Left colon (tissue), 2 donors: ENCODE measurements around the gene ERN2. TPM values are rescaled to one million over a fixed set of nuclear protein-coding genes. Genes with fewer than 3 reads are reported as not detected.
"Not testable (repeated sequence)": the region's sequence is repeated elsewhere in the genome, so short reads cannot be mapped to it uniquely, and the experiment has no call there.

Experiments used
- ATAC-seq: fragments of 200-7000 bp; cut with Tn5 transposase; one replicate; pipeline ENCODE4 v1.9.1; 2020; ENCODE audit warnings: mild to moderate bottlenecking, moderate library complexity
- DNase-seq, 2 donors: peaks; one replicate each; pipeline ENCODE4 v3.0.0-alpha.2; 2020
- intact Hi-C, 2 donors: fragments of 100-400 bp; cut with DNase I in 1 of 2; cut with micrococcal nuclease in 1 of 2; formaldehyde crosslinking; loops; one replicate each; pipeline versions ENCODE4 v1.11.2 to v1.14.0; 2022; cut with DNase I, micrococcal nuclease
- total RNA-seq, 2 donors: library from RNA; stranded (reverse); fragmentation: NEBNext Ultra II Directional; extraction: Animal tissue kit (Norgen Biotek cat#: 25700); gene quantifications; one replicate each; pipeline ENCODE4 v1.2.1, GENCODE V29; 2021
- donor health status: DM: no; HTN: no; CAD: no.
- donor health status: DM: yes; HTN: yes; CAD: no.

ERN2 gene
- total RNA-seq, 2 donors from 2014 or later: 140 to 199 TPM

DNA sequence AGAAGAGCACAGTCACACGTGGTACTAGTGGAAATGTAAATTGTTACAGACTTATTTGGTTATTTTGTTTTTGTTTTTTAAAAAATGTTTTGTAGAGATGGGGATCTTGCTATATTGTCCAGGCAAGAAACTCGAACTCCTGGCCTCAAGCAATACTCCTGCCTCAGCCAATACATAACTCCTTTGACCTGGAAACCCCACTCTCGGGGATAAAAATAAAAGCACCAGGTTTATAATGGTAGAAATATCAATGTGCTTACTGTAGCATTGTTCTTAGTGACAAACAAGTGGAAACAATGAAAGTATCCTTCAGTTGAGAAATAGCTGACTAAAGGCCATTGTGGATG lies 11.7 kb upstream of the ERN2 start:
- ATAC-seq (no peak), DNase-seq (no peak)
- intact Hi-C loops: no loop called here

DNA sequence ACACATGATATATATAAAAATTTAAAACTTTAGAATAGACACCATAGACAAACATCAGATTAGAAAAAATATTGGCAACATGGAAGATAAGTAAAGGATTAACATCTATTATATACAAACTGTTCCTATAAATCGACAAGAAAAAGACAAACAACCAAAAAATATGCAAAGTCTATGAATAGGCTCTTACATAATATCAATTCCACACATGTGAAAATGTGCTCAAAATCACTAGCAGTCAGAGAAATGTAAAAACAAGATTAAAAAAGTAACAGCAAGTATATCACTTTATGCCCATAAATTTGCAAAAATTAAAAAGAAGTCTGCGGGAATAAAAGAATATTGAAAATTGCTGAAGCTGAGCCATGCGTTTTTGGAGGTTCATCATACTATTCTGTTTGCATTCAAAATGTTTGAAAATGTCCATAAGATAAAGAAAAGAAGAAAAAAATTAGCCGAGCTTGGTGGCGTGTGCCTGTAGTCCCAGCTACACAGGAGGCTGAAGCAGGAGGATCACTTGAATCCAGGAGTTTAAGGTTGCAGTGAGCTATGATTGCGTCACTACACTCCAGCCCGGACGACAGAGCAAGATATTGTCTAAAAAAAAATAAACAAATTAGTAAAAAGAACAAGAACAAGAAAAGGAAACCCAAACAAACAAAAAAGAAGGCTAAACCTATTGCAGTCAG lies 11.2 kb upstream of the ERN2 start:
- DNase-seq (no peak), ATAC-seq (no peak)
- intact Hi-C loops: no loop called here

DNA sequence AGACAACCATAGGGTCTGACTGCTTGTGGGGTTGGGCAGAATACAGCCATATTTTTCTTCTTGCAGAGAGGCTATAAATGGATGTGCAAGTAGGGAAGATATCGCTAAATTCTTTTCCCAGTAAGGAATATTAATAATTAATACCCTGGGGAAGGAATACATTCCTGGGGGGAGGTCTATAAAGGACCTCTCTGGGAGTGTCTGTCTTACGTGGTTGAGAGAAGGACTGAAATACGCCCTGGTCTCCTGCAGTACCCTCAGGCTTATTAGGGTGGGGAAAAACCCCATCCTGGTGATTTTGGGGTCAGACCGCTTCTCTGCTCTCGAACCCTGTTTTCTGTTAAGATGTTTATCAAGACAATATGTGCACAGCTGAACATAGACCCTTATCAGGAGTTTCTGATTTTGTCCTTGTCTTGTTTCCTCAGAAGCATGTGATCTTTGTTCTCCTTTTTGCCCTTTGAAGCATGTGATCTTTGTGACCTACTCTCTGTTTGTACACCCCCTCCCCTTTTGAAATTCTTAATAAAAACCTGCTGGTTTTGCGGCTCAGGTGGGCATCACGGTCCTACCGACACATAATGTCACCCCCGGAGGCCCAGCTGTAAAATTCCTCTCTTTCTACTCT lies 9.7 kb upstream of the ERN2 start:
- ATAC-seq, DNase-seq, intact Hi-C loops: not testable (repeated sequence)

DNA sequence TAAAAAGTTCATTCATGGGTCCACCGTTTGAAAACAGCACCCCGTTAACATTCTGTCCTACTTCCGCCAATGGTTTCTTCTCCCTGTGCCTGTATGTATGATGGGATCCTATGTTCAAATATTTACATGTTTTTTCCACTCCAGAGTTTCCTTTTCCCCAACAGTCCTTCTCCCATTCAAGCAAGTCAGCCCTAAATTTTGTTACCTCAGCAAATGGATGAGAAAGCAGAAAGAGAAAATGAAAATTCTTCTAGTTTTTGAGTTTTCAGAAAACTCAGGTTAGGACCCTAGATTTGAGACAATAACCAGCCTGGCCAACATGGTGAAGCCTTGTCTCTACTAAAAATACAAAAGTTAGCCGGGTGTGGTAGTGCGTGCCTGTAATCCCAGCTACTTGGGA lies 3.5 kb upstream of the ERN2 start:
- DNase-seq: no peak
- intact Hi-C loops: no loop called here
- ATAC-seq: no peak

DNA sequence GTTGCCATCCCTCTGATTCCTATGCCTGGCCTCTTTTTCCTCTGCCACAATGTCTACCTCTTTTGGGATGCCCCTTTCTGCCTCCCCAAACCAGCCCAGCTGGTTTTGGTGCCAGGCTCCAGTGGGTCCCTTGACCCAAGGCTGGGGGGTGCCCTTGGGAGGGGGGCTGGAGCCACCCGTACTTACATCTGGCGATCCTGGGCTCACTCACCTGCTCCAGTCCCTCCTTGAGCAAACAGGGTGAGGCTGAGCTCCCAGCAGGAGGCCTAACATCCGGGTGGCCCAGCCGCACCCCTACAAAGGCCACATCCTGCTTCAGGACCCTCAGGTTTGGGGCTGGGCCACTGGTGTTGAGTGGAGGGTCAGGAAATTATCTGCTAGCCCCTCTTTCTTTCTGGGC lies 1.2 kb downstream of the ERN2 start:
- ATAC-seq (peak; percentile 85), DNase-seq (peak; percentile 75 to 82)
- intact Hi-C loops: no loop called here

DNA sequence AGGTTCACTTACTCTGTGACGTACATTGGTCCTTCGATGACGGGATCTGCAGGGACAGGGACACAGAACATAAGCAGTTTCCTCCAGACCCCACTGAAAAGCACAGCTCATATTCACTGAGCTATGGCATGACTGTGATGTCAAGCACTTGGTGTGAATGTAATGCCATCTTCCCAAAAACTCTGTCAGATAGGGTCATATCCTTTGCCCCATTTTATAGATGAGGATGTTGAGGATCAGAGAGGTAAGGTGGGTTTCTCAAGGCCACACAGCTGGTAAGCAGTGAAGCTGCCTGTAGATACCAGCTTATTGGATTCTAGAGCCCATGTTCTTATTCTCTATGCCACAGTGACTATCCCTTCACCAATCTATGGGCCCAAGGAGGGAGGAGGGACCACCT lies 2.5 kb downstream of the ERN2 start:
- DNase-seq (no peak), ATAC-seq (no peak)
- intact Hi-C loops: no loop called here

DNA sequence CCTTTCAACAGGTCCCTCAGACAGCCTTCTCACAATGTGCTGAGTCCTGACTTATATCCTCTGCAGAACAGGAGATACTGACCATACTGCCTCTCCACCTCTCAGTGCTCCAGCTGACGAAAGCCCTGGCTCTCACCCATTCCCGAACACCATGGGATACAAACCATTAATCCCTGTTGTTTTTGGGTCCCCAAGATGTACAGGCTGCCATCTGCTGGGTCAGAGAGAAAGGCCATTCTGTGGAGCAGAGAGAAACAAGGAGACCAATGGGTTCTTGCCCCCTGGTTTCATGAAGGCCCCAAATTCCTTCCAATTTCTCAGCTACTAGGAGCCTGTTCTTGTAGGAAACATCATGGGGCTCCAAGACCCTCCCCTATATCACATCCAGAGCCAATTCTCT lies 3.0 kb downstream of the ERN2 start:
- DNase-seq: peak in 1 of 2 donors; percentile 10
- ATAC-seq: no peak
- intact Hi-C loops: no loop called here

DNA sequence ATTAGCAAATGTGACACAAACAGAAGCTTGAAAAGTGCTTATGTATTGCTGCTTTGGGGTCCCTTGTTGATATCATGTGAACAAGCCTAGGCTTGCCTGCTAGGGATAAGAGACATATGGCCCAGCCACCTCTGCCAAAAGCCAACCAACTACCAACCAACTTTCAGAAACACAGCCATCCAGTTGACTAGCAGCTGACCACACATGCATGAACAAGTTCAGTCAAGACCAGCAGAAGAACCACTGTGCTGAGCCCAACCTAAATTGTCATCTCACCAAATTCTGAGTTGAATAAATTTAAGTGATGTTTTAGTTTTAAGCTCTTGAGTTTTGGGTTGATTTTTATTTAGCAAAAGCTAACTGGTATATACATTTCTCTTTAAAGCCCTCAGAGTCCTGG lies 3.5 kb downstream of the ERN2 start:
- ATAC-seq (no peak), DNase-seq (no peak)
- intact Hi-C loops: no loop called here

DNA sequence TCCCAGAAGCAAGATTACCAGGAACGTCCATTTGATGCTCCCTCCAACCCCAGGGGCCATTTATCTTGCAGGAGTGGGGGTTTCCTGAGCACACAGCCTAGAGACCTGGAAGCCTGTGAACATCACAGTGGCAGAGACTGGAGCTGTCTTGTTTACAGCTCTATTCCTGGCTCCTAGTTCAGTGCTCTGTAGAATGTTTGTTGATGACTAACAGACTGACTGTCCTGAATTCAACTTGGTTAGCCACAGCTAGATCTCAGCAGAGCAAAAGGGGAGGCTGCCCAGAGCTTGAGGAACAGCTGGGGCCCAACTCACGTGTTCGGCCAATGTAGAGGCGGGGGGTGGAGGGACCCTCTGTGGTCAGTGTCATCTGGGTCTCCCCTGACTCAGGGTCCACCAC lies 6.6 kb downstream of the ERN2 start:
- intact Hi-C loops: no loop called here
- no peak for DNase-seq
- no peak for ATAC-seq

DNA sequence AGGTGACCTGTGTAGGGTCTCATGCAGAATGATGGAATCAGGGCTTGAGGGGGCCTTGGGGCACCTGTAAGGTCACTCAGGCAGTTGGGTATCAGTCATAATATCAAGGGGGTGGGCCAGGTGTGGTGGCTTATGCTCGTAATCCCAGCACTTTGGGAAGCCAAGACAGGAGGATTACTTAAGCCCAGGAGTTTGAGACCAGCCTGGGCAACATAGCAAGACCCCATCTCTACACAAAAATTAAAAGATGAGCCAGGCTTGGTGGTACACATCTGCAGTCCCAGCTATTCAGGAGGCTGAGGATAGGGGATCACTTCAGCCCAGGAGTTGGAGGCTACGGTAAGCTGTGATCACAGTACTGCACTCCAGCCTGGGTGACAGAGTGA lies 7.5 kb downstream of the ERN2 start:
- ATAC-seq: no peak
- DNase-seq: no peak
- intact Hi-C loops: no loop called here

DNA sequence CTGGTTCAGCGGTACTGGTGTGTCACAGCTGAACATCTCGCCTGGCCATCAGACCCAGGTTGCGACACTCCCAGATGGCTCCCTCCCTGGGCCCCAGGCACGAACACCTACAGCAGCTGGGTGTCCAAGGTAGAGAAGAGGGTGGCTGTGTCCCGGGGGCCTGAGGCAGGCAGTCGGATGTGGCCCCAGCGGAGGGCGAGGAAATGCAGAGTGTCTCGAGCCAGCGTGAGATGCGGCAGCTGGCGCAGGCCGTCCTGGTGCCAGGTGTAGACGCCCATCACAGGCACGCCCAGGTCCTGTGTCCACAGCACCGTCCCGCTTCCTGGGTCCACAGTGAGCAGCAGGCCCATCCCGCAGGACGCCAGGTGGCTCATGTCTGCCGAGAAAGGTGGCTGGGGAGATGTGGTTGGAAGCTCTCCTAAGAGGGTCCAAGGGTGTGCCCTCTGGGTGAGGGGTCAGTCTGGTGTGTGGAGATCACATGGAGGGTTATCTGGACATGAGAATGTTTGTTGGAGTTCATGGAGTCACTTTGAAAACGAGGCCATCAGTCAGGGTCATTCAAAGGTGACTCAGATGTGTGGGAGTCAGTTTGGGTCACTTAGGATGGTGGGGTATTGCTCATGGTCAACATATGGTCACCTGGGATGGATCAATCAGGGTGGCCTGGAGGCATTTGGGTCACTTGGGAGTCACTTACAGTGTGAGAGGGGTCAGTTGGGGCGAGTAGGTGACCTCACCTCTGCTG lies 8.1 kb downstream of the ERN2 start:
- intact Hi-C loops: no loop called here
- ATAC-seq (peak; percentile 52), DNase-seq (no peak)

DNA sequence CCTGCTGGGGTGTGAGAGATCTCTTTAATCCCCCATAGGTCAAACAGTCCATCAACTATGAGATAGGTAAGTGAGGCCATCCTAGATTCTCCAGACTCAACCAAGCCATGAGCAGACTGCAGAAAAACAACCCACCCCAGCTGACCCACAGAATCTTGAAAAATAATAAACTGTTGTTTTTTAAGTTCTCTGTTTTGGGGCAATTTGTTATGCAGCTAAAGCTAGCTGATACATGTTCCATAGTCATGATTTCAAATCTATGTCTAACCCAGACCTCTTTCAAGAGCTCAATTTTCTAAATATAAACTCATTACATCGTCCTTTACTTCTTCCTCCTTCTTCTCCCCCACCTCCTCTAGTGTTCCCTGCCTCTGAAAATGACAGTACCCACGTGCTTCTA lies 10.1 kb downstream of the ERN2 start:
- intact Hi-C loops: no loop called here
- DNase-seq (no peak), ATAC-seq (no peak)

DNA sequence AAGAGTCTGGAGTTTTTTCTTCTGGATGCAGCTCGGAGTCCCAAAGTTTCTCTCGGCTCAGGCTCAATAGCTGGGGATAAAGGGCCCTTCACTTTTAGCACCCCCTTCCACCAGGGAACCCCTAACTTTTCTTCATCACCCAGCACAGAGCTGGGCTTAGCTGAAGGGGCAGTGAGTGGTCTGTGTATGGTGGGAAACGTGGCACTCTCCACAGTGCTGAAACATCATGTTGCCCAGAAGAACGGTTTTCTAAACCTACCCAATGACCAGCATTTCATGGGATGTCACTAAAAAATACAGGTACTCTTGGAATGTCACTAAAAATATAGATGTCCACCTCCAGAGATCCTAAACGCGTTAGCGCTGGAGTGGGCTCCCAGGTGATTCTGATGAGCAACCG lies 12.0 kb downstream of the ERN2 start:
- intact Hi-C loops: no loop called here
- no peak for DNase-seq
- no peak for ATAC-seq

DNA sequence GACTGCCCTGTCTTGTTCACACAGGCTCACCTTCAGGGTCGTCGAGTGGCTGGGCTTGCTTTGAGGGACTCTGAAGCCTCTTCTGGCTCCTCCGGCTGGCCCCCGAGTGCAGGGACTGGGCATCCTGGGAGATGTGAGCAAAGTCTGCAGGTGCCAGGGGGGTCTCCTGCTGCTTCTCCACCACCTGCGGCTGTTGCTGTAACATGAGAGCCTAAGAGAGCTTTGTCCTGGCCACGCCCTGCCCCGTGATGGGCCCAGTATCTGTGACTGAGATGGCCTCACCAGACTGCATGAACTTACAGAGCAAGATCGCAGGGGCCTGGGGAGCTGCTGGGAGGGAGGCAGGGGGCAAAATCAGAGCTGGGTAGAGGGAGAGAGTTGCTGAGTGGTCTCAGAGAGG lies 12.5 kb downstream of the ERN2 start:
- intact Hi-C loops: no loop called here
- peak in 1 of 2 donors; percentile 61 for DNase-seq
- peak; percentile 34 for ATAC-seq

DNA sequence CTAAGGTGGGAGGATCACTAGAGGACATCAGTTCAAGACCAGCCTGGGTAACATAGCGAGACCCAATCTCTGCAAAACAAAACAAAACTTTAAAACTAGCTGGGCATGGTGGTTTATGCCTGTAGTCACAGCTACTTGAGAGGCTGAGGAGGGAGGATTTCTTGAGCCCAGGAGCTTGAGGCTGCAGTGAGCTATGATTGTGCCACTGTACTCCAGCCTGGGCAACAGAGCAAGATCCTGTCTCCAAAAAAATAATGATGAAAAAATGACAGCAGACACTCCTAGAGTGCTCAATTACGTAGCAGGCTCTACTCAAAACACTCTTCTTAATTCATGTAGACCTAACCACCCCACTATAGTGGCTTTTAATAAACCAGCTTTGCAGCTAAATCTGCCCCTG lies 12.9 kb downstream of the ERN2 start:
- intact Hi-C loops: no loop called here
- DNase-seq (no peak), ATAC-seq (no peak)

DNA sequence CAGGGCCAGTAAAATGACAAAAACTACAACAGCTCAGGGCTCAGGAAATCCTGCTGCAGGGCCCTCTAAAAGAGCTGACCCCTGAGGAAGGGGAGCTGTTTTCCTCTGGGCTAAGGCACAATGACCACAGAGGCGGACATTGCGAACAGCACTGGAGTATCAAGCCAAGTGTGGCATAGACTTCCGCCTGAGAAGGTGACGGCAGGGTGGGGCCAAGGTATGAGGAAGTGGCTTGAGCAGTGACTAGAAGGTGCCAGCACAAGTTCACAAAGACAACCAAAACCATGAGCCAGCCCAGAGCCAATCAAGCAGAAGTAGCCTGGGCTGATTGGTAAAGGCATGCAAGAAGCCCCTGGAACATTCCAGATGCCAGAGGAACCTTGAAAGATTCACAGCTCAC lies 13.9 kb downstream of the ERN2 start:
- intact Hi-C loops: no loop called here
- ATAC-seq (peak; percentile 91), DNase-seq (peak; percentile 81 to 92)

DNA sequence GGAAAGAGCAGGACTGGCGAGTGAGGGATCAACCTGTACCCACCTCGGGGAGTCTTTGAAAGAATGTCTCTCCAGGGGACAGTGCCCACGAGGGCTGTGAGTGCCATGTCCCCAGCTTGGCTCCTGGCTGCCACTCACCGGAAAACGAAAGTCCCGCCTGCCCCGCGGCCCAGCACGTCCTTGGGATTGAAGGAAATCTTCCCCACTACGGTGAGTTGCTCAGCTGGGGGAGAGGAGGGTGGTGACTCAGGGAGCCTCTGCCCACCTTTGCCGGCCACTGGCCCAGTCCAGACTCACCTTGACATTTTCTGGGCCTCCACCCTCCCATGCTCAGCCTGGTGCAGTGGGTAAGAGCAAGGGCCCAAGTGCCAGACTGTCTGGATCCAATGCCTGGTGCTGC lies 17.3 kb downstream of the ERN2 start:
- DNase-seq (no peak), ATAC-seq (no peak)
- intact Hi-C loops: no loop called here

DNA sequence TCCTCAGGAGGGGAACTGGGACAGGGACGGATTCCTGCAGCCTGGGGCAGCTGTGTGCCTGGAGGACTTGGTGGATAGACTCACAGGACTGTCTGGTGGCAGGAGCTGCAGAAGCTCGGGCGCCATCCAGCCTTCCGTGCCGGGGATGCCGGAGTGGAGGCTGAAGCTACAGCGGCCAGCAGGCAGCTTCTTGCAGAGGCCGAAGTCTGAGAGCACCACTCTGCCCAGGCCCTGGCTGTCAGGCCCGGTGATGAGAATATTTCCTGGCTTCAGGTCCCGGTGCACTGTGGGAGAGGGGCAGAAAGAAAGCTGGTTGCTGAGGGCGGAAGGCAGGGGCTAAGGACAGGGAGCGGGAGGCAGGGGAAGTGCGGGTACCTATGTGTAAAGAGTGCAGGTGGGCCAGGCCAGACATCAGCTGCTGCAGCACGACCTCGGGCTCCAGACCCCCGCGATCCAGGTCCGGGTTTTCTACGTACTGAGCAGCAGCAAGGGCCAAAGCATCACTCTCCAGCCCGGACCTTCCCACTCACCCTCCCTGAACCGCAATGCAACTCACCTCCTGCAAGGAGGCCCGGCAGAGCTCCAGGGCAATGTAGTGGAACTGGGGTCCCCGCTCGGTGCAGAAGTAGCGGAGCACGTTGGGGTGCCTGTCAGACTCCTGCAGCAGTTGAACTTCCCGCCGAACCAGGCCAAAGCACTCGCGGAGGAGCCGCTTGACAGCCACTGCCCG lies 18.2 kb downstream of the ERN2 start:
- no peak for ATAC-seq
- DNase-seq: no peak
- intact Hi-C loops: no loop called here

DNA sequence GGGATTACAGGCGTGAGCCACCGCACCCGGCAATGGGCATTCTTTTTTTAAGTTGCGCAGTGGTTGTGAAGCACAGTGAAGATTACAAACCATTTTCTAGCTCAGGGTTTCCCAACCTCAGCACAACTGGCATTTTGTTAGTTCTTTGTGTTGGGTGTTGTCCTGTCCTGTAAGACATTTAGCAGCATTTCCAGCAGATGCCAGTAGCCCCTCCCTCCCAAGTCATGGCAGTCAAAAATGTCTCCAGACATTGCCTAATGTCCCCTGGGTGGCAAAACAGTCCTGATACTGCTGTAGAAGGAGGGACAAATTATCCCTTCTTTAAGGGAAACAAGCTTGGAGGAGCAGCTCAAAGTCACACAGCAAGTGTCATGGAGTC lies 18.8 kb downstream of the ERN2 start:
- intact Hi-C loops: no loop called here
- no peak for DNase-seq
- no peak for ATAC-seq
